MM.1S (cell line): ENCODE measurements around the gene OR7D4.

Experiments used
- EZH2 ChIP-seq: fragments of 300-600 bp; sonication (generic); optimal IDR thresholded peaks from 2 replicates; pipeline ENCODE3; 2017; ENCODE audit warnings: low read depth, mild to moderate bottlenecking, antibody characterized with exemption, low read length, mixed read lengths
- EZH2phosphoT487 ChIP-seq: fragments of 300-600 bp; sonication (generic); IDR thresholded peaks from 2 replicates; pipeline ENCODE4 v1.6.1; 2018; ENCODE audit warnings: antibody characterized with exemption, low read length
- TF ChIP-seq, protein P1 (sequence below): fragments of 300-600 bp; sonication (generic); IDR thresholded peaks from 2 replicates; pipeline ENCODE4 v1.5.1; 2016; ENCODE audit warnings: antibody characterized with exemption, low read length, mixed read lengths

DNA sequence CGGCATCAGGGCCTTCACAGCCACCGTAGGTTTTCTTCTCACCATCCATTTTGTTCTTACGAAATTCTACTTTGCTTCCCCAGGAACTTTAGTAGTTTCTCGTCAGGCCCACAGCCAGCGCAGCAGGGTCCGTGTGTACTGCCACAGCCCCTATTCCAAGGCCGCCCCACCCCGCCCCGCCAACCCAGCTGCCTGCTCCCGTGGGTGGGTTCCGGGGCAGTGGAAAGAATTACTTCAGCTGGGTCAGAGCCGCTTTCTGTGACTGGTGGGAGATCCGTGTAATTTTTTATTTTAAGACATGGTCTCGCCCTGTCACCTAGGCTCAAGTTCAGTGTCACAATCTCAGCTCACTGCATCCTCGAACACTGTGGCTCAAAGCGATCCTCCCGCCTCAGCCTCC, 36.4 kb downstream of the OR7D4 start:
- TF ChIP-seq, protein P1, sequence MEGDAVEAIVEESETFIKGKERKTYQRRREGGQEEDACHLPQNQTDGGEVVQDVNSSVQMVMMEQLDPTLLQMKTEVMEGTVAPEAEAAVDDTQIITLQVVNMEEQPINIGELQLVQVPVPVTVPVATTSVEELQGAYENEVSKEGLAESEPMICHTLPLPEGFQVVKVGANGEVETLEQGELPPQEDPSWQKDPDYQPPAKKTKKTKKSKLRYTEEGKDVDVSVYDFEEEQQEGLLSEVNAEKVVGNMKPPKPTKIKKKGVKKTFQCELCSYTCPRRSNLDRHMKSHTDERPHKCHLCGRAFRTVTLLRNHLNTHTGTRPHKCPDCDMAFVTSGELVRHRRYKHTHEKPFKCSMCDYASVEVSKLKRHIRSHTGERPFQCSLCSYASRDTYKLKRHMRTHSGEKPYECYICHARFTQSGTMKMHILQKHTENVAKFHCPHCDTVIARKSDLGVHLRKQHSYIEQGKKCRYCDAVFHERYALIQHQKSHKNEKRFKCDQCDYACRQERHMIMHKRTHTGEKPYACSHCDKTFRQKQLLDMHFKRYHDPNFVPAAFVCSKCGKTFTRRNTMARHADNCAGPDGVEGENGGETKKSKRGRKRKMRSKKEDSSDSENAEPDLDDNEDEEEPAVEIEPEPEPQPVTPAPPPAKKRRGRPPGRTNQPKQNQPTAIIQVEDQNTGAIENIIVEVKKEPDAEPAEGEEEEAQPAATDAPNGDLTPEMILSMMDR: no peak
- no peak for TF ChIP-seq EZH2
- no peak for TF ChIP-seq EZH2phosphoT487
